ENCODE data around the gene PKNOX2.

DNA sequence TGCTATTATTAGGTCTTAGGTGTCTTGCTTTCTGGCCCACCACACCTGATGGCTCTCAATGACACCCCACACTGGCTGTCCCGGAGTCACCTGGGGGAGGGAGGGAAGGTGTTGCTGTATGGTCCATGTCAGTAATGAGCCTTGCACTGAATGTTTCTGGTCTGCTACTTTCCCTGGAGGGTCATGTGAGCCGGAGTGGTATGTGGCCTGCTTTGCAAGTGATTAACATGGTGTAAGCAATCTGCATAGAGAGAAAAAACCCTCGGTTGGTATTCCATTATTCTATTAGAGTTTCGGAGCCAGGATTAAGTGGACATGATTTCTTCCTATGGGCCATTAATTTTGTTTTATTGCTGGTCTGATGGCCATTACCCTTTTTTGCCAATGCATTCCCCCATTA is 63.9 kb downstream of the PKNOX2 start:
- TF ChIP-seq, protein P1, sequence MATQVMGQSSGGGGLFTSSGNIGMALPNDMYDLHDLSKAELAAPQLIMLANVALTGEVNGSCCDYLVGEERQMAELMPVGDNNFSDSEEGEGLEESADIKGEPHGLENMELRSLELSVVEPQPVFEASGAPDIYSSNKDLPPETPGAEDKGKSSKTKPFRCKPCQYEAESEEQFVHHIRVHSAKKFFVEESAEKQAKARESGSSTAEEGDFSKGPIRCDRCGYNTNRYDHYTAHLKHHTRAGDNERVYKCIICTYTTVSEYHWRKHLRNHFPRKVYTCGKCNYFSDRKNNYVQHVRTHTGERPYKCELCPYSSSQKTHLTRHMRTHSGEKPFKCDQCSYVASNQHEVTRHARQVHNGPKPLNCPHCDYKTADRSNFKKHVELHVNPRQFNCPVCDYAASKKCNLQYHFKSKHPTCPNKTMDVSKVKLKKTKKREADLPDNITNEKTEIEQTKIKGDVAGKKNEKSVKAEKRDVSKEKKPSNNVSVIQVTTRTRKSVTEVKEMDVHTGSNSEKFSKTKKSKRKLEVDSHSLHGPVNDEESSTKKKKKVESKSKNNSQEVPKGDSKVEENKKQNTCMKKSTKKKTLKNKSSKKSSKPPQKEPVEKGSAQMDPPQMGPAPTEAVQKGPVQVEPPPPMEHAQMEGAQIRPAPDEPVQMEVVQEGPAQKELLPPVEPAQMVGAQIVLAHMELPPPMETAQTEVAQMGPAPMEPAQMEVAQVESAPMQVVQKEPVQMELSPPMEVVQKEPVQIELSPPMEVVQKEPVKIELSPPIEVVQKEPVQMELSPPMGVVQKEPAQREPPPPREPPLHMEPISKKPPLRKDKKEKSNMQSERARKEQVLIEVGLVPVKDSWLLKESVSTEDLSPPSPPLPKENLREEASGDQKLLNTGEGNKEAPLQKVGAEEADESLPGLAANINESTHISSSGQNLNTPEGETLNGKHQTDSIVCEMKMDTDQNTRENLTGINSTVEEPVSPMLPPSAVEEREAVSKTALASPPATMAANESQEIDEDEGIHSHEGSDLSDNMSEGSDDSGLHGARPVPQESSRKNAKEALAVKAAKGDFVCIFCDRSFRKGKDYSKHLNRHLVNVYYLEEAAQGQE (IDR thresholded peaks at IDR 0.05; ENCODE audit: insufficient read depth in 1 of 2, low read depth in 2 of 2, low read length in 2 of 2) = no peak
- TF ChIP-seq POLR2AphosphoS5 (IDR thresholded peaks at IDR 0.05; ENCODE audit: low read depth, low read length) (no peak), TAF1 (IDR thresholded peaks at IDR 0.05; ENCODE audit: borderline replicate concordance, insufficient read depth, low read length) (no peak), SIN3A (IDR thresholded peaks at IDR 0.05; ENCODE audit: borderline replicate concordance, insufficient read depth, low read length) (no peak), FOXP2 (optimal IDR thresholded peaks at IDR 0.05; ENCODE audit: borderline replicate concordance, extremely low read depth, extremely low read length, insufficient read depth) (no peak)
